WTC11 (cell line): ENCODE measurements around the gene MT1B. TPM values are rescaled to one million over a fixed set of nuclear protein-coding genes. Genes with fewer than 3 reads are reported as not detected.

Source experiments
- ATAC-seq: fragments of 200-7000 bp; cut with Tn5 transposase; 2 replicates; pipeline ENCODE4 v1.10.0; 2021; ENCODE audit warnings: mild to moderate bottlenecking, moderate library complexity
- CTCF ChIA-PET: fragments of 300-600 bp; sonication (Branson Sonifier 250); formaldehyde crosslinking; loops from one replicate; lab custom pipeline; 2021; ENCODE audit warnings: antibody characterized with exemption; lab: Charles Lee
- POLR2A ChIA-PET: fragments of 350-600 bp; sonication (Branson Sonifier 250); formaldehyde crosslinking; loops from one replicate; lab custom pipeline; 2021; ENCODE audit warnings: antibody characterized with exemption; lab: Charles Lee
- DNase-seq: peaks from one replicate; pipeline ENCODE4 v3.0.0; 2021; ENCODE audit warnings: low spot score
- H3K27ac Mint-ChIP-seq: 2 replicates; pipeline ENCODE4 v1.8.0; 2021; ENCODE audit warnings: mixed read lengths
- H3K27me3 Mint-ChIP-seq: 2 replicates; pipeline ENCODE4 v1.8.0; 2021; ENCODE audit warnings: low read depth, mild to moderate bottlenecking, moderate library complexity, mixed read lengths
- H3K36me3 Mint-ChIP-seq: 2 replicates; pipeline ENCODE4 v1.8.0; 2021; ENCODE audit warnings: mixed read lengths
- H3K4me1 Mint-ChIP-seq: 2 replicates; pipeline ENCODE4 v1.8.0; 2022; ENCODE audit warnings: mixed read lengths
- H3K4me3 Mint-ChIP-seq: 2 replicates; pipeline ENCODE4 v1.8.0; 2021; ENCODE audit warnings: mild to moderate bottlenecking, moderate library complexity, mixed read lengths
- H3K9me3 Mint-ChIP-seq: 2 replicates; pipeline ENCODE4 v1.8.0; 2021; ENCODE audit warnings: mixed read lengths
- ARID4B ChIP-seq: sonication (generic); formaldehyde crosslinking; IDR thresholded peaks from 2 replicates; pipeline ENCODE4 v1.8.0; 2023; ENCODE audit warnings: missing genetic modification reagents, mild to moderate bottlenecking, borderline replicate concordance
- ATF6 ChIP-seq: sonication (generic); formaldehyde crosslinking; IDR thresholded peaks from 2 replicates; pipeline ENCODE4 v1.8.1; 2023; ENCODE audit warnings: mild to moderate bottlenecking, missing genetic modification reagents
- CBFB ChIP-seq: sonication (generic); formaldehyde crosslinking; IDR thresholded peaks from 2 replicates; pipeline ENCODE4 v1.8.1; 2022; ENCODE audit warnings: mild to moderate bottlenecking, low read depth, missing genetic modification reagents
- CTCF ChIP-seq: fragments of 200-600 bp; IDR thresholded peaks from 2 replicates; pipeline ENCODE4 v1.8.0; 2022; ENCODE audit warnings: antibody characterized with exemption
- E2F4 ChIP-seq: sonication (generic); formaldehyde crosslinking; IDR thresholded peaks from 2 replicates; pipeline ENCODE4 v1.8.1; 2022; ENCODE audit warnings: low read depth, mild to moderate bottlenecking, moderate library complexity, missing genetic modification reagents, borderline replicate concordance
- ERG ChIP-seq: fragments of 250-450 bp; sonication (Bioruptor Pico); IDR thresholded peaks from 2 replicates; pipeline ENCODE4 v1.8.0; 2021; ENCODE audit warnings: mild to moderate bottlenecking
- HMGA2 ChIP-seq: fragments of 250-450 bp; sonication (Bioruptor Pico); IDR thresholded peaks from 2 replicates; pipeline ENCODE4 v1.4.0; 2021; ENCODE audit warnings: mild to moderate bottlenecking, moderate library complexity
- MLX ChIP-seq: sonication (generic); formaldehyde crosslinking; IDR thresholded peaks from 2 replicates; pipeline ENCODE4 v1.8.1; 2023; ENCODE audit warnings: mild to moderate bottlenecking, missing genetic modification reagents, moderate library complexity
- MXD4 ChIP-seq: fragments of 250-450 bp; sonication (Bioruptor Pico); IDR thresholded peaks from 2 replicates; pipeline ENCODE4 v1.8.0; 2021; ENCODE audit warnings: mild to moderate bottlenecking, moderate library complexity, borderline replicate concordance
- NFE2L1 ChIP-seq: sonication (generic); formaldehyde crosslinking; IDR thresholded peaks from 2 replicates; pipeline ENCODE4 v1.8.1; 2023; ENCODE audit warnings: missing genetic modification reagents
- PRRX2 ChIP-seq: fragments of 250-450 bp; sonication (Bioruptor Pico); IDR thresholded peaks from 2 replicates; pipeline ENCODE4 v1.8.0; 2021; ENCODE audit warnings: mild to moderate bottlenecking
- RORB ChIP-seq: fragments of 250-450 bp; sonication (Bioruptor Pico); IDR thresholded peaks from 2 replicates; pipeline ENCODE4 v1.9.0; 2021; ENCODE audit warnings: mild to moderate bottlenecking
- SMAD4 ChIP-seq: sonication (generic); formaldehyde crosslinking; IDR thresholded peaks from 2 replicates; pipeline ENCODE4 v1.8.0; 2022; ENCODE audit warnings: mild to moderate bottlenecking, missing genetic modification reagents
- TEAD1 ChIP-seq: sonication (generic); formaldehyde crosslinking; IDR thresholded peaks from 2 replicates; pipeline ENCODE4 v1.8.0; 2022; ENCODE audit warnings: mild to moderate bottlenecking, missing genetic modification reagents
- ZMAT4 ChIP-seq: fragments of 250-450 bp; sonication (Bioruptor Pico); IDR thresholded peaks from 2 replicates; pipeline ENCODE4 v1.9.0; 2021; ENCODE audit warnings: mild to moderate bottlenecking
- ZNF396 ChIP-seq: fragments of 250-450 bp; sonication (Bioruptor Pico); IDR thresholded peaks from 2 replicates; pipeline ENCODE4 v1.8.0; 2021; ENCODE audit warnings: mild to moderate bottlenecking, moderate library complexity, borderline replicate concordance
- ZNF671 ChIP-seq: fragments of 250-450 bp; sonication (Bioruptor Pico); IDR thresholded peaks from 2 replicates; pipeline ENCODE4 v1.8.0; 2021; ENCODE audit warnings: mild to moderate bottlenecking
- total RNA-seq: library from RNA; stranded (reverse); gene quantifications from 3 replicates; pipeline ENCODE4 v1.2.3, GENCODE V29; 2021

Gene MT1B
- total RNA-seq, 1 experiment from 2014 or later = not detected

GRCh38 chr16:56639045-56639444 is 12.6 kb upstream of the MT1B start (continued):
- TF ChIP-seq HMGA2 (CRISPR knock-in tag) (no peak), MLX (CRISPR knock-in tag) (no peak)
- TF ChIP-seq, all 79 proteins: peak for 0

GRCh38 chr16:56640076-56640475 is 11.6 kb upstream of the MT1B start:
- ChIA-PET CTCF (interaction anchor here (1.4 kb wide), 2 partner anchors 15 to 39 kb away, joined by 3 to 6 read pairs; partner anchors contain the start of gene MT1E), POLR2A (interaction anchor here (0.9 to 1.5 kb wide), 3 partner anchors 9 to 37 kb away, joined by 3 to 4 read pairs (median 3); partner anchors contain the start of gene MT1E)
- no peak overlapping the region for H3K27ac Mint-ChIP-seq
- TF ChIP-seq ERG (no peak), SMAD4 (CRISPR knock-in tag) (no peak), ZNF396 (CRISPR knock-in tag) (no peak), ATF6 (no peak), MLX (CRISPR knock-in tag) (no peak), ZNF671 (CRISPR knock-in tag) (no peak), ZMAT4 (CRISPR knock-in tag) (no peak), CTCF (no peak), E2F4 (CRISPR knock-in tag) (no peak), NFE2L1 (CRISPR knock-in tag) (no peak), MXD4 (no peak), TEAD1 (CRISPR knock-in tag) (no peak), RORB (CRISPR knock-in tag) (no peak), CBFB (CRISPR knock-in tag) (no peak)
- H3K9me3 Mint-ChIP-seq = no peaks in the 10 kb centered on the region
- H3K4me1 Mint-ChIP-seq = peaks cover 31% of the 10 kb centered on the region
- H3K4me3 Mint-ChIP-seq = no peak overlapping the region
- H3K27me3 Mint-ChIP-seq = peaks cover 100% of the 10 kb centered on the region
- H3K36me3 Mint-ChIP-seq = no peaks in the 10 kb centered on the region
- no peak for DNase-seq
- no peak for ATAC-seq

- POLR2A ChIA-PET = interaction anchor here (1.1 kb wide), 1 partner anchor 36 kb away, joined by 3 read pairs; no protein-coding TSS in a partner anchor
Measured at GRCh38 chr16:56641166-56641565, 10.5 kb upstream of the MT1B start.

More at GRCh38 chr16:56641166-56641565, 10.5 kb upstream of the MT1B start:
- Mint-ChIP-seq H3K36me3 (no peaks in the 10 kb centered on the region), H3K27me3 (peaks cover 100% of the 10 kb centered on the region), H3K4me1 (peaks cover 27% of the 10 kb centered on the region), H3K9me3 (no peaks in the 10 kb centered on the region), H3K27ac (no peak overlapping the region), H3K4me3 (no peak overlapping the region)
- no peak for ATAC-seq
- DNase-seq = no peak
- no peak for TF ChIP-seq PRRX2
- no peak for TF ChIP-seq ERG
- no peak for TF ChIP-seq SMAD4 (CRISPR knock-in tag)
- TF ChIP-seq ARID4B (CRISPR knock-in tag) = no peak
- CTCF ChIA-PET = interaction anchor here (1.4 kb wide), 1 partner anchor 16 kb away, joined by 6 read pairs; the partner anchor contains the start of gene MT1E
